T1000 (cell line): Measurements from ENCODE around the gene MAP3K5.
"Not testable (repeated sequence)": the region's sequence is repeated elsewhere in the genome, so short reads cannot be mapped to it uniquely, and the experiment has no call there.

ENCODE experiments used
- DNase-seq: peaks from one replicate; lab custom pipeline; 2025; ENCODE audit warnings: mixed read lengths; lab: John Stamatoyannopoulos, UW

MAP3K5 gene, protein sequence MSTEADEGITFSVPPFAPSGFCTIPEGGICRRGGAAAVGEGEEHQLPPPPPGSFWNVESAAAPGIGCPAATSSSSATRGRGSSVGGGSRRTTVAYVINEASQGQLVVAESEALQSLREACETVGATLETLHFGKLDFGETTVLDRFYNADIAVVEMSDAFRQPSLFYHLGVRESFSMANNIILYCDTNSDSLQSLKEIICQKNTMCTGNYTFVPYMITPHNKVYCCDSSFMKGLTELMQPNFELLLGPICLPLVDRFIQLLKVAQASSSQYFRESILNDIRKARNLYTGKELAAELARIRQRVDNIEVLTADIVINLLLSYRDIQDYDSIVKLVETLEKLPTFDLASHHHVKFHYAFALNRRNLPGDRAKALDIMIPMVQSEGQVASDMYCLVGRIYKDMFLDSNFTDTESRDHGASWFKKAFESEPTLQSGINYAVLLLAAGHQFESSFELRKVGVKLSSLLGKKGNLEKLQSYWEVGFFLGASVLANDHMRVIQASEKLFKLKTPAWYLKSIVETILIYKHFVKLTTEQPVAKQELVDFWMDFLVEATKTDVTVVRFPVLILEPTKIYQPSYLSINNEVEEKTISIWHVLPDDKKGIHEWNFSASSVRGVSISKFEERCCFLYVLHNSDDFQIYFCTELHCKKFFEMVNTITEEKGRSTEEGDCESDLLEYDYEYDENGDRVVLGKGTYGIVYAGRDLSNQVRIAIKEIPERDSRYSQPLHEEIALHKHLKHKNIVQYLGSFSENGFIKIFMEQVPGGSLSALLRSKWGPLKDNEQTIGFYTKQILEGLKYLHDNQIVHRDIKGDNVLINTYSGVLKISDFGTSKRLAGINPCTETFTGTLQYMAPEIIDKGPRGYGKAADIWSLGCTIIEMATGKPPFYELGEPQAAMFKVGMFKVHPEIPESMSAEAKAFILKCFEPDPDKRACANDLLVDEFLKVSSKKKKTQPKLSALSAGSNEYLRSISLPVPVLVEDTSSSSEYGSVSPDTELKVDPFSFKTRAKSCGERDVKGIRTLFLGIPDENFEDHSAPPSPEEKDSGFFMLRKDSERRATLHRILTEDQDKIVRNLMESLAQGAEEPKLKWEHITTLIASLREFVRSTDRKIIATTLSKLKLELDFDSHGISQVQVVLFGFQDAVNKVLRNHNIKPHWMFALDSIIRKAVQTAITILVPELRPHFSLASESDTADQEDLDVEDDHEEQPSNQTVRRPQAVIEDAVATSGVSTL (N-terminal part only)

GRCh38 chr6:136792410-136793262, at the start of gene MAP3K5:
TSS of gene MAP3K5 (minus strand) at chr6:136792477. CDS start at chr6:136792157, 320 bp downstream.
- DNase-seq: peak; percentile 83

DNA sequence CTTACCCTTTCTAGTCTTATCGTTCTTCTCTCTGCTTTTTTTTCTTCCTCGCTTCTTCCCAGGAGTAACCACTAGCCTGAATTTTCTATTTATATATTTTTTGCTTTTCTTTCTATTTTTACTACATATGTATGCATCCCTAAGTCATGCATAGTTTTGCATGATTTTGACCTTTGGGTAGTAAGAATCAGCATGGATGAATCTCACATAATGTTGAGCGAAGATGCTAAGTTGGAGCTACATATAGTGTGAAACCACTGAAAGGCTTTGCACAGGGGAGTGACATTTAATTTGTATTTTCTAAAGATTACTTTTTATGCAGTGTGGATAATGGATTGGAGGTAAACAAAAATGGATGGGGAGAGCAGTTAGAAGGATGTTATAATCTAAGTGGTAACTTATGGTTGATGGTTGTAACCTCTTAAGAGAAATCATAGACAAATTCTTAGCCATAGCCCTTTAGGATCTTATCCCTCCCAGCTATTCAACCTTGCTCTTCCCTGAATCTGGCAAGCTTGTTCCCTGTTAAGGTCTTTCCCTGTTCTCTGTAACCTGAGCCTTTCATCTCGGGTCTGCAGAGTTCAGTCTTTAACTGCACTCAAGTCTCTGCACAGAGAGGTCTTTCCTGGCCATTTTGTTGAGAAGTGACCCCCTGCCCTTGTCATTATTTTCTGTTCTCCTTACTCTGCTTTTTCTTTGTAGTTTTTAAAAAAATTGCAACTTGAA, 48.2 kb upstream of the MAP3K5 start:
- DNase-seq: no peak

DNA sequence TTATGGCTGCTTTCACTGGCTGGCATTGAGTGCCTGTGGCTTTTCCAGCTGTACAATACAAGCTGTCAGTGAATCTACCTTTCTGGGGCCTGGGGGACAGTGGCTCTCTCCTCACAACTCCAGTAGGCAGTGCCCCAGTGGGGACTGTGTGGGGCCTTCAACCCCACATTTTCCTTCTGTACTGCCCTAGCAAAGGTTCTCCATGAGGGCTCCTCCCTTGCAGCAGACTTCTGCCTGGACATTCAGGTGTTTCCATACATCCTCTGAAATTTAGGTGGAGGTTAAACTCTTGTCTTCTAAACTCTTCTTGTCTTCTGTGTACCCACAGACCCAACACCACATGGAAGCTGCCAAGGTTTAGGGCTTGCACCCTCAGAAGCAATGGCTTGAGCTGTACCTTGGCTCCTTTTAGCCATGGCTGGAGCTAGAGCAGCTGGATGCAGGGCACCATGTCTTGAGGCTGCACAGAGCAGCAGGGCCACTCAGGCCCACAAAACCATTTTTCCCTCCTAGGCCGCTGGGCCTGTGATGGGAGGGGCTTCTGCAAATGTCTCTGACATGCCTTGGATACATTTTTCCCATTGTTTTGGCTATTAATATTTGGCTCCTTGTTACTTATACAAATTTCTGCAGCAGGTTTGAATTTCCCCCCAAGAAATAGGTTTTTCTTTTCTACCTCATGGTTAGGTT, 39.7 kb upstream of the MAP3K5 start:
- no peak for DNase-seq

GRCh38 chr6:136826216-136826615, 33.9 kb upstream of the MAP3K5 start:
- no peak for DNase-seq

GRCh38 chr6:136823128-136823660, 30.9 kb upstream of the MAP3K5 start:
- DNase-seq: no peak

DNA sequence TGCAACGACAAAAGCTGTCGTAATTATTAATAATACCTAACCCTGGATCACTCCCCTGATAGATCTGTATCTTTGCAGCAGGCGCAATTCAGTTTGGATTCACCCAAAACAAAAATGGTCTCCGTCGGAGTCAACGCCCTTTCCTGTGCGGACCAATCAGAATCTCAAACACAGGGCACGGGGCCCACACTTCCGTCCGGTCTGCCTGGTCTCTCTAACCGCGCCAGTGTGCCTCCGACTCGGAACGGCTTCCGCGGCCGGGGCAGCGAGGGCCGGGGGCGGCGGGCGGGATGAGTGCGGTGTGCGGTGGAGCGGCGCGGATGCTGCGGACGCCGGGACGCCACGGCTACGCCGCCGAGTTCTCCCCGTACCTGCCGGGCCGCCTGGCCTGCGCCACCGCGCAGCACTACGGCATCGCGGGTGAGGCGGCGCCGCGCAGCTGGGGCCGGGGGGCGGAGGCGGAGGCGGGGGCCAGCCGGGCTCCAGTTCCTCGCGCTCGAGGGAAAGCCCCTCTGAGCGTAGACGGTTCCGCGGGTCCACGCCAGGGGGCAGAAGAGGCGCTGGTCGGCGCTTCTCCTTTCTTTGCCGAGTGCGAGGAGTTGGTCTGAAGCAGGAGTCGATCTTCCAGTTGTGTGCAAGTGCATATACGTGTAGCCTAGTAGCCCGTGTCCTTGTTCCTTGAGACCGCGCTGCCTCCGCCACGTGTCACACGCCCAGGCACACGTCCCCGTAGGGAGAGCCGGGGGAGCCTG, 30.3 kb upstream of the MAP3K5 start, which contains the start of gene PEX7:
PEX7 (plus strand) TSS at position 217 of the 752 bp plus-strand sequence; CDS start at position 291, 74 bp downstream.
- peak; percentile 83 for DNase-seq

DNA sequence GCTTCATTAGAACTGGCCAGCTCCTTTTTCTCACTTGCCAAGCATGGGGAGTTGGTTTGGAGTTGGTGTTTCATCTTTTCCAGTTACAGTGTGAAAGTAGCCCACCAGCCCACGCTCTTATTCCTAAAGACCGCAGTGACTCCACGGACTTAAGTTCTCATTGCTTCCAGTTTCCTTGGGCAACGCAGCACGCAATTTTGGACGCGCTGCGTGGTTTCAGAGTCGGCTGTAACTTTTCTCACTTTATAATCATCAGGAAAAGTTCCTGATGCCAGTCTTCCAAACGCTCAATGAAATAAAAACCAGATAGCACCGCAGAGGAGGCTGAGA, 29.7 kb upstream of the MAP3K5 start:
- no peak for DNase-seq

DNA sequence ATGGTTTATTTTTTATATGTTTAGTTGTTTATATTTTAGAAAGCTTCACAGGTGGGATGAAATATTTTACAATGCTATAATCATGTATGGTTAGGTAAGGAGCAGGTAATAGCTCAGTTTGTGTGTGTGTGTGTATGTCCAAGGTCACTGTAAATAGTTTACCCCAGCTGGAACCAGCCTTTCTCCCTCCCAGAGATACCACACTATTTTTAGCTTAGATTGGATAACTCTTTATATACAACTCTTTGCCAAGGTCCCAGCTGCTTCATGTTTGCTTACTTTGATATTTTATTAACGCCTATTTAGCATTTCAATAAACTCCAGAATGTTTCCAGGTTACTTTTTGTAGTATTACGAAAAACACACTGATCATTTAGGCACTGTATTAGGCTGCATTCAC, 28.3 kb upstream of the MAP3K5 start:
- DNase-seq: no peak

DNA sequence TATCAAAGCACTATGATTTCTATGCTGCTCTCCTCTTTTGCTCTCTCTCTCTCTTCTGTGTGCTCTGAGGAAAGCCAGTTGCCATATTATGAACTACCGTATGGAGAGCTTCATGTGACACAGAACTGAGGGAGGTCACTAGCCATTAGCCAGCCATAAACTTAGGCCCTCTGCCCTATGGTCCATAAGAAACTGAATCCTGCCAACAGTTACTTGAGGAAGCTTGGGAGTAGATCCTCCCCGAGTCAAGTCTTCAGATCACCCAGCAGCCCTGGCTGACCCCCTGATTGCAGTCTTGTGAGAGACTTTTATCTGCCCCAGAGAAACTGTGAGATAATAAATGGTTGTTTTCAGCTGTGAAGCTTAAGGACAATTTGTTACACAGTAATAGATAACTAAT, 24.4 kb upstream of the MAP3K5 start:
- DNase-seq: no peak

- DNase-seq: not testable (repeated sequence)
These were observed 23.3 kb upstream of the MAP3K5 start for GRCh38 chr6:136815608-136816007.

DNA sequence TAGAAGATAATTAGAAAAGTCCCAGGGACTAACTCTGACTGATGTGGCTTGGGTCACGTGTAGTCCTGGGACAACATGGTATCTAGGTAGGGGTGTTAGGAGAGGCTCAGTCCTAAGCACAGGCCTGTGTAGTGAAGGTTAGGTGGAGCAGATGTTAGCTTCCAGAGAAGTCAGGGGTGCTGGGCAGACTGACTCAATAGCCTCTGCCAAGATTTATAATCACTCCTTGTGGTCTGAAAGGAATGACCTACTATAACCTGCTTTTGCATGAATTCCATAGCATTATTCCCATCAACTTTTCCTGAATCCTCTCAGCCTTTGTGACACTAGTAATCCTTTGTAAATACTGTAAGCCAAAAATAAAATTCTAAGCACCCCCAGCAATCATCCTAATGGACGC, 19.9 kb upstream of the MAP3K5 start:
- DNase-seq: no peak

GRCh38 chr6:136811272-136811671, 19.0 kb upstream of the MAP3K5 start:
- no peak for DNase-seq

GRCh38 chr6:136809091-136809860, 17.0 kb upstream of the MAP3K5 start:
- DNase-seq: no peak

GRCh38 chr6:136803608-136804007, 11.3 kb upstream of the MAP3K5 start:
- no peak for DNase-seq

DNA sequence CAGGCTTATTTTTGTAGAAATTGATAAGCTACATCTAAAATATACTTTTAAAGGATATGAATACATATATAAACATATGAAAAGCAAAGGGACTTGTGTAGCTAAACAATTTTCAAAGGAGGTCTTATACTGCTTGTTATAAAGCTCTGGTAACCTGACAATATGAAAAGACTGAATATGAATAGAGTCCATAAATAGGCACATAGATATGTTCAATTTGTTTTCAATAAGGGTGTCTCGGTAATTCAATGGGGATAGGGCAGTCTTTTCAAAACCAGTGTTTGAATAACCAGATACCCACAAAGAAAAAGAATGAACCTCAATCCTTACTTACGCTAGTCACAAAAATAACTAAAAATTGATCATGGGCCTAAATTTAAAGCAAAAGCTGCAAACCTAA, 9.3 kb upstream of the MAP3K5 start:
- no peak for DNase-seq

GRCh38 chr6:136798044-136798443, 5.8 kb upstream of the MAP3K5 start:
- no peak for DNase-seq

DNA sequence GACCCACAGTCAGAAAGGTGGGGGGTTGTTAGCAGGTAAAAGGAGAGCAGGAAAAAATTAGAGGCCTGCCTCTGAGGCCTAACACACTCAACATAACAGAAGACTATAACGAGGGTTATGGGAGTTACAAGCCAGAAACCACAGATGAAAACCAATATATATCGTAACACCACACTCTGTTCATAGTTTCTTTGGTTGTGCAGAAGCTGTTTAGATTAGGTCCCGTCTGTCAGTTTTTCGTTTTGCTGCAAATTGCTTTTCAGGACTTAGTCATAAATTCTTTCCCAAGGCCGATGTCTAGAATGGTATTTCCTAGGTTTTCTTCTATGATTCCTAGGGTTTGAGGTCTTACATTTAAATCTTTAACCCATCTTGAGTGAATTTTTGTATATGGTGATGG, 3.7 kb upstream of the MAP3K5 start:
- DNase-seq: no peak

GRCh38 chr6:136795386-136795785, 3.1 kb upstream of the MAP3K5 start:
- no peak for DNase-seq
